PFSK-1 (cell line): ENCODE results near the gene RAB31.

Experiments
- POLR2AphosphoS5 ChIP-seq: IDR thresholded peaks from 2 replicates; pipeline ENCODE4 v1.6.1; 2012; ENCODE audit warnings: low read depth, mild to moderate bottlenecking, control low read depth, low read length, moderate library complexity
- SIN3A ChIP-seq: IDR thresholded peaks from 2 replicates; pipeline ENCODE4 v1.6.1; 2012; ENCODE audit warnings: mild to moderate bottlenecking, low read length, moderate library complexity, borderline replicate concordance; ENCODE audit not compliant: insufficient read depth

DNA sequence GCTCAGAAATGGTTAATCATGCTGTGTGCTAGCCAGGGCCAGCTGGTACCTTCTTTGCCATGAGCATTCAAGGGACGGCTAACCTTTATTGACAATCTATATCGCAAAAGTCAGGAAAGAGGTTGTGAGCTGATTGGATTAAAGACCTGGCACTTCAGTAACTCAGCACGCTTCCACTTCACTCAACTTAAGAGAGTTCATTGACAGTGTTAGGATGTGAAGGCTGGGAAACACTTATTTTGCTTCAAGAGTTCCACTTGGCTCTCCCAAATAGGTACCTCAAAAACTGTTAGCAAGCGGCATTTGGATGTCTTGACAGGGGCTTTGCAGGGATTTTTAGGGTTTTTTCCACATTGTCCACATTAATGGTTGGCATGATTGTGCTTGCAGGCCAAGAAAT lies 152.6 kb downstream of the RAB31 start:
- TF ChIP-seq POLR2AphosphoS5 = no peak
- no peak for TF ChIP-seq SIN3A
